Measurements from ENCODE around the gene GHRHR. TPM values are rescaled to one million over a fixed set of nuclear protein-coding genes. Genes with fewer than 3 reads are reported as not detected.

GHRHR gene
- total and polyA plus RNA-seq, 10 of the 15 experiments (the other 5 are each of a cell fraction or from before 2014, with no cell fraction given), result not detected

DNA sequence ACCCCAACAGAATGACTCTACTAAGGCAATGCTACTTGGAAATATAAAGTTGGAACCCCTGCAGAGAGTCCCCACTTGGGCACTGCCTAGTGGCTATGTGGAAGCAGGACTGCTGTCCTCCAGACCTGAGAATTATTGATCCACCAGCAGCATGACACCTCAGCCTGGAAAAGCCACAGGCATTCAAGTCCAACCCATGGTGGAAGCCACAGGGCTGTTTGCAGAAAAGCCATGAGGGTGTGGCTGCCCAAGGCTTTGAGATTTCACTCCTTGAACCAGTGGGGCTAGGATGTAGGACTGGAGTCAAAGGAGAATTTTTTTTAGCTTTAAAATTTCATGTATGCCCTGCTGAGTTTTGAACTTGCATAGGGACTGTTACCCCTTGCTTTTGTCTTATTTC, 13.6 kb upstream of the GHRHR start:
- no peak for DNase-seq (ENCODE audit: low read depth, low spot score)
- TF ChIP-seq, protein P1, sequence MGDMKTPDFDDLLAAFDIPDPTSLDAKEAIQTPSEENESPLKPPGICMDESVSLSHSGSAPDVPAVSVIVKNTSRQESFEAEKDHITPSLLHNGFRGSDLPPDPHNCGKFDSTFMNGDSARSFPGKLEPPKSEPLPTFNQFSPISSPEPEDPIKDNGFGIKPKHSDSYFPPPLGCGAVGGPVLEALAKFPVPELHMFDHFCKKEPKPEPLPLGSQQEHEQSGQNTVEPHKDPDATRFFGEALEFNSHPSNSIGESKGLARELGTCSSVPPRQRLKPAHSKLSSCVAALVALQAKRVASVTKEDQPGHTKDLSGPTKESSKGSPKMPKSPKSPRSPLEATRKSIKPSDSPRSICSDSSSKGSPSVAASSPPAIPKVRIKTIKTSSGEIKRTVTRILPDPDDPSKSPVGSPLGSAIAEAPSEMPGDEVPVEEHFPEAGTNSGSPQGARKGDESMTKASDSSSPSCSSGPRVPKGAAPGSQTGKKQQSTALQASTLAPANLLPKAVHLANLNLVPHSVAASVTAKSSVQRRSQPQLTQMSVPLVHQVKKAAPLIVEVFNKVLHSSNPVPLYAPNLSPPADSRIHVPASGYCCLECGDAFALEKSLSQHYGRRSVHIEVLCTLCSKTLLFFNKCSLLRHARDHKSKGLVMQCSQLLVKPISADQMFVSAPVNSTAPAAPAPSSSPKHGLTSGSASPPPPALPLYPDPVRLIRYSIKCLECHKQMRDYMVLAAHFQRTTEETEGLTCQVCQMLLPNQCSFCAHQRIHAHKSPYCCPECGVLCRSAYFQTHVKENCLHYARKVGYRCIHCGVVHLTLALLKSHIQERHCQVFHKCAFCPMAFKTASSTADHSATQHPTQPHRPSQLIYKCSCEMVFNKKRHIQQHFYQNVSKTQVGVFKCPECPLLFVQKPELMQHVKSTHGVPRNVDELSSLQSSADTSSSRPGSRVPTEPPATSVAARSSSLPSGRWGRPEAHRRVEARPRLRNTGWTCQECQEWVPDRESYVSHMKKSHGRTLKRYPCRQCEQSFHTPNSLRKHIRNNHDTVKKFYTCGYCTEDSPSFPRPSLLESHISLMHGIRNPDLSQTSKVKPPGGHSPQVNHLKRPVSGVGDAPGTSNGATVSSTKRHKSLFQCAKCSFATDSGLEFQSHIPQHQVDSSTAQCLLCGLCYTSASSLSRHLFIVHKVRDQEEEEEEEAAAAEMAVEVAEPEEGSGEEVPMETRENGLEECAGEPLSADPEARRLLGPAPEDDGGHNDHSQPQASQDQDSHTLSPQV (IDR thresholded peaks at IDR 0.05), result no peak
- TF ChIP-seq, protein P2, sequence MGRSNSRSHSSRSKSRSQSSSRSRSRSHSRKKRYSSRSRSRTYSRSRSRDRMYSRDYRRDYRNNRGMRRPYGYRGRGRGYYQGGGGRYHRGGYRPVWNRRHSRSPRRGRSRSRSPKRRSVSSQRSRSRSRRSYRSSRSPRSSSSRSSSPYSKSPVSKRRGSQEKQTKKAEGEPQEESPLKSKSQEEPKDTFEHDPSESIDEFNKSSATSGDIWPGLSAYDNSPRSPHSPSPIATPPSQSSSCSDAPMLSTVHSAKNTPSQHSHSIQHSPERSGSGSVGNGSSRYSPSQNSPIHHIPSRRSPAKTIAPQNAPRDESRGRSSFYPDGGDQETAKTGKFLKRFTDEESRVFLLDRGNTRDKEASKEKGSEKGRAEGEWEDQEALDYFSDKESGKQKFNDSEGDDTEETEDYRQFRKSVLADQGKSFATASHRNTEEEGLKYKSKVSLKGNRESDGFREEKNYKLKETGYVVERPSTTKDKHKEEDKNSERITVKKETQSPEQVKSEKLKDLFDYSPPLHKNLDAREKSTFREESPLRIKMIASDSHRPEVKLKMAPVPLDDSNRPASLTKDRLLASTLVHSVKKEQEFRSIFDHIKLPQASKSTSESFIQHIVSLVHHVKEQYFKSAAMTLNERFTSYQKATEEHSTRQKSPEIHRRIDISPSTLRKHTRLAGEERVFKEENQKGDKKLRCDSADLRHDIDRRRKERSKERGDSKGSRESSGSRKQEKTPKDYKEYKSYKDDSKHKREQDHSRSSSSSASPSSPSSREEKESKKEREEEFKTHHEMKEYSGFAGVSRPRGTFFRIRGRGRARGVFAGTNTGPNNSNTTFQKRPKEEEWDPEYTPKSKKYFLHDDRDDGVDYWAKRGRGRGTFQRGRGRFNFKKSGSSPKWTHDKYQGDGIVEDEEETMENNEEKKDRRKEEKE (IDR thresholded peaks at IDR 0.05), result no peak
- TF ChIP-seq MXI1 (IDR thresholded peaks at IDR 0.05; ENCODE audit: low read depth, low read length), result no peak
- no peak for TF ChIP-seq SUPT20H (IDR thresholded peaks at IDR 0.05; ENCODE audit: borderline replicate concordance, control insufficient read depth, low read depth, low read length)
- no peak for TF ChIP-seq CBX5 (IDR thresholded peaks at IDR 0.05; ENCODE audit: low read depth)
- TF ChIP-seq NFXL1 (IDR thresholded peaks at IDR 0.05; ENCODE audit: borderline replicate concordance), result no peak
- no peak for TF ChIP-seq RELA (IDR thresholded peaks at IDR 0.05; ENCODE audit: borderline replicate concordance, partially characterized antibody)
- TF ChIP-seq NFYA (IDR thresholded peaks at IDR 0.05; ENCODE audit: borderline replicate concordance, low read depth, low read length), result no peak
- TF ChIP-seq HDGF (IDR thresholded peaks at IDR 0.05), result no peak
- TF ChIP-seq CBFB (IDR thresholded peaks at IDR 0.05; ENCODE audit: low read depth), result no peak
- TF ChIP-seq ZNF217 (IDR thresholded peaks at IDR 0.05), result no peak
- TF ChIP-seq BHLHE40 (IDR thresholded peaks at IDR 0.05; ENCODE audit: borderline replicate concordance in 1 of 2, low read depth in 2 of 2, low read length in 1 of 2), result no peak
- TF ChIP-seq HDAC6 (IDR thresholded peaks at IDR 0.05; ENCODE audit: unreplicated experiment), result no peak
- TF ChIP-seq, protein P3, sequence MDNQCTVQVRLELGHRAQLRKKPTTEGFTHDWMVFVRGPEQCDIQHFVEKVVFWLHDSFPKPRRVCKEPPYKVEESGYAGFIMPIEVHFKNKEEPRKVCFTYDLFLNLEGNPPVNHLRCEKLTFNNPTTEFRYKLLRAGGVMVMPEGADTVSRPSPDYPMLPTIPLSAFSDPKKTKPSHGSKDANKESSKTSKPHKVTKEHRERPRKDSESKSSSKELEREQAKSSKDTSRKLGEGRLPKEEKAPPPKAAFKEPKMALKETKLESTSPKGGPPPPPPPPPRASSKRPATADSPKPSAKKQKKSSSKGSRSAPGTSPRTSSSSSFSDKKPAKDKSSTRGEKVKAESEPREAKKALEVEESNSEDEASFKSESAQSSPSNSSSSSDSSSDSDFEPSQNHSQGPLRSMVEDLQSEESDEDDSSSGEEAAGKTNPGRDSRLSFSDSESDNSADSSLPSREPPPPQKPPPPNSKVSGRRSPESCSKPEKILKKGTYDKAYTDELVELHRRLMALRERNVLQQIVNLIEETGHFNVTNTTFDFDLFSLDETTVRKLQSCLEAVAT (IDR thresholded peaks at IDR 0.05), result no peak
- ATAC-seq, result no peak
- no peak overlapping the region for H3K9ac ChIP-seq (ENCODE audit: control insufficient read depth, insufficient read depth, low read length)
- no peaks in the 10 kb centered on the region for H3K27me3 ChIP-seq (replicated peaks in 1 of 2; ENCODE audit: control insufficient read depth in 2 of 2, insufficient read depth in 2 of 2, low read length in 1 of 2)
- RAD21 ChIA-PET (ENCODE audit: unreplicated experiment), result no interaction called here
- POLR2A ChIA-PET, result no interaction called here
- H3K36me3 ChIP-seq (ENCODE audit: control insufficient read depth in 2 of 2, insufficient read depth in 2 of 2, low read length in 1 of 2), result no peaks in the 10 kb centered on the region
- CTCF ChIA-PET, result interaction anchor here (1.2 kb wide), 1 partner anchor 11 kb away, joined by 4 read pairs; no protein-coding TSS in a partner anchor
- SMC1A ChIA-PET (ENCODE audit: uncharacterized antibody, unreplicated experiment), result no interaction called here
- H3K4me3 ChIP-seq, result no peak overlapping the region
- H4K20me1 ChIP-seq (ENCODE audit: control insufficient read depth, insufficient read depth), result no peaks in the 10 kb centered on the region
- H3K27ac ChIP-seq (ENCODE audit: control insufficient read depth, insufficient read depth), result no peak overlapping the region
- H3K79me2 ChIP-seq (ENCODE audit: control insufficient read depth, insufficient read depth, low read length), result no peaks in the 10 kb centered on the region
- H3K4me2 ChIP-seq (ENCODE audit: control insufficient read depth, insufficient read depth), result no peak overlapping the region
- in situ Hi-C loops (cut with MboI) (no loop called here), intact Hi-C loops (cut with micrococcal nuclease; ENCODE audit: unreplicated experiment) (no loop called here)
- no TSS peak for BruUV-seq (replicated peaks)
- H2AFZ ChIP-seq (ENCODE audit: control insufficient read depth, low read depth, low read length), result no peak overlapping the region
- no peak for FAIRE-seq
- H3K9me3 ChIP-seq (replicated peaks; ENCODE audit: control insufficient read depth, insufficient read depth, low read length), result no peaks in the 10 kb centered on the region; the same call in 2 of the 3 replicates
- no peaks in the 10 kb centered on the region for H3K4me1 ChIP-seq (ENCODE audit: control insufficient read depth, insufficient read depth, low read length)

Measured in GM12878 (cell line).